ENCODE data around the gene RIPPLY1. TPM values are rescaled to one million over a fixed set of nuclear protein-coding genes. Genes with fewer than 3 reads are reported as not detected.

RIPPLY1 gene
- total RNA-seq, 4 donors from 2014 or later = not detected

DNA sequence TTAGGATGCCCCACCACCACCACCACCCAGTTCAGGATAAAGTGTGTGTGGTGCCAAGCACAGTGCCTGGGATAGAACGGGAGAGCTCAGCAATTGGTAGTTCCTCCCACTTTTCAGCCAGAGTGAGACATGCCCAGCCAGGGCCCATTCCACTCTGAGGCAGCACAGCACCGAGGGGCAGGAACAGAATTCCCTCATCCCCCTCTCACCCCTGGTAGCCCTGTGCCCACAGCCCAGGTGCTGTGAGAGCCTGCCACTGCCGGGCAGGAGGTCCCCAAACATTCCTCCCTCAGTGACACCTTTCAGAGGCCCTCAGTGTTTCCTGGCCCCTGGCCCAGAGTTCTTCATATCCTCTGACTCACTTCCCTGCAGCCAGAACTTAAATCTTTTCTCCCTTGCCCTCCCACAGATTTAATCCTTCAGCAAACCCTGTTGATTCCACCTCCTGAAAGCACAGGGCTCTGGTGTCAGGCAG, 8.1 kb downstream of the RIPPLY1 start:
- no peak for DNase-seq (ENCODE audit: low spot score in 2 of 2)

DNA sequence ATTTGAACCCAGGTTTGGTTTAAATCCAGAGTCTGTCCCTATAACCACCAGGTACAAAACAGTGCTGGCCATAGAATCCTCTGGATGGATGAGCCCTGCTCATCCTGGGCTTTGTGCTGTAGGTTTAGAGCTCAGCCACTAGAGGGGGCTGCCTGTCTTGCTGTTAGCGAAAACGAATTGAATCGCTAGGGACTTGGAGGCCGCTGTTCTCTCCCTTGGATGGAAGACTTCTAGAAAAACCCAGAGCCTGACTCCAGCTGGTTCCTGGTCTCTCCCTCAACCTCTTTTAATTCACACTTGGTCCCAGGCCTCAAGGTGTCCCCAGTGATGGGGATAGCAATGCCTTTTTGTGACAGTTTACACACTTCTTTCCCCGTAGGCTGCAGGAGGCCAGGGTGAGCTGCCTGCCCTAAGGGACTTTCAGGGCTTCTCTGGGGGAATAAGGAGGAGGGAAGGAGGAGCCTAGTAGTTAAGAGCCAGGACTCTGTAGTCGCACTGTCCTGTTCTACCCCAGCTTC, 8.7 kb downstream of the RIPPLY1 start:
- H3K4me3 ChIP-seq = no peak overlapping the region
- no peak overlapping the region for H3K27ac ChIP-seq
- no peak for TF ChIP-seq EP300 (IDR thresholded peaks at IDR 0.05)
- TF ChIP-seq, protein P1, sequence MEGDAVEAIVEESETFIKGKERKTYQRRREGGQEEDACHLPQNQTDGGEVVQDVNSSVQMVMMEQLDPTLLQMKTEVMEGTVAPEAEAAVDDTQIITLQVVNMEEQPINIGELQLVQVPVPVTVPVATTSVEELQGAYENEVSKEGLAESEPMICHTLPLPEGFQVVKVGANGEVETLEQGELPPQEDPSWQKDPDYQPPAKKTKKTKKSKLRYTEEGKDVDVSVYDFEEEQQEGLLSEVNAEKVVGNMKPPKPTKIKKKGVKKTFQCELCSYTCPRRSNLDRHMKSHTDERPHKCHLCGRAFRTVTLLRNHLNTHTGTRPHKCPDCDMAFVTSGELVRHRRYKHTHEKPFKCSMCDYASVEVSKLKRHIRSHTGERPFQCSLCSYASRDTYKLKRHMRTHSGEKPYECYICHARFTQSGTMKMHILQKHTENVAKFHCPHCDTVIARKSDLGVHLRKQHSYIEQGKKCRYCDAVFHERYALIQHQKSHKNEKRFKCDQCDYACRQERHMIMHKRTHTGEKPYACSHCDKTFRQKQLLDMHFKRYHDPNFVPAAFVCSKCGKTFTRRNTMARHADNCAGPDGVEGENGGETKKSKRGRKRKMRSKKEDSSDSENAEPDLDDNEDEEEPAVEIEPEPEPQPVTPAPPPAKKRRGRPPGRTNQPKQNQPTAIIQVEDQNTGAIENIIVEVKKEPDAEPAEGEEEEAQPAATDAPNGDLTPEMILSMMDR (IDR thresholded peaks at IDR 0.05) = peak; percentile 49 to 63
- TF ChIP-seq POLR2AphosphoS5 (IDR thresholded peaks at IDR 0.05) = no peak
- no peak for TF ChIP-seq POLR2A (IDR thresholded peaks at IDR 0.05)
- H3K36me3 ChIP-seq = no peaks in the 10 kb centered on the region
- WGBS = 22% methylated on average over 6 of the region's 6 CpGs
- no peak for DNase-seq (ENCODE audit: low spot score in 2 of 2)
- H3K4me1 ChIP-seq = no peaks in the 10 kb centered on the region
- H3K9me3 ChIP-seq = no peaks in the 10 kb centered on the region
- no peaks in the 10 kb centered on the region for H3K27me3 ChIP-seq

More for the DNA sequence above, 8.1 kb downstream of the RIPPLY1 start:
- Histone ChIP-seq H3K27me3 (no peaks in the 10 kb centered on the region), H3K27ac (no peak overlapping the region), H3K36me3 (no peaks in the 10 kb centered on the region), H3K4me1 (no peaks in the 10 kb centered on the region), H3K4me3 (no peak overlapping the region), H3K9me3 (no peaks in the 10 kb centered on the region)
- TF ChIP-seq, protein P1 (IDR thresholded peaks at IDR 0.05) = no peak
- TF ChIP-seq EP300 (IDR thresholded peaks at IDR 0.05) (no peak), POLR2AphosphoS5 (IDR thresholded peaks at IDR 0.05) (no peak), POLR2A (IDR thresholded peaks at IDR 0.05) (no peak)
- 36% methylated on average over 3 of the region's 3 CpGs for WGBS

DNA sequence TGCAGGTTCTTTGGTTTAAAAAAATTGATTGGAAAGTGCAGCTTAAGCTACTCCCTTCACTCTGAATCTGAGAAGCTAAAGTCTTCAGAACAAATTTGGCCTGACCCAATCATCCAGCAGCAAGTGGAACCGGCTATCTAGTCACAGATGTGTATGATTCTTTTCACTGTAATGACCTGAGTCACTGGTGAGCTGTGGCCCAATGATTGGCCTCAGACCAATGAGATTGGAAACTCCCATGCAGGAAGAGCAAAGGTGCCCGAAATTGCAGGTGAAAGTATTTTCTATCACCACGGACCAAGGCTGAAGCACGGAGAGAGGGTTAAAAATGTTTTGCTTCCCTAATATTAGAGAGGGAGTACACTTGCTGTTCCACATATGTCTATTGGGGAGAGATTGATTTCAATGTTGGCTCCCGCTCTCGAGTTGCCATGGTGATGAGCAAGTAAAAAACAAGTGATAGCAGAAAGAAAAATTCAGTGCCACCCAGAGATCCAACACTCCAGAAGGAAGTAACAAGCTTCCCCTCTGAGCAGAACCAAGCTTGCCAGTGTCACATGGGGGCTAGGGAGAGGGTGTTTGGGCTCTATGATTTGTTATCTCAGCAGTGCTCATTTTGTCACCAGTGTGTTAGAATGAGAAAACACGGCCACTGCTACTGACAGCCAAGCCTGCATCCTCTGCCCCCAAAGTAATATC, 11.2 kb downstream of the RIPPLY1 start:
- Histone ChIP-seq H3K27me3 (no peaks in the 10 kb centered on the region), H3K27ac (no peak overlapping the region), H3K9me3 (no peaks in the 10 kb centered on the region), H3K4me3 (no peak overlapping the region), H3K4me1 (no peaks in the 10 kb centered on the region), H3K36me3 (no peaks in the 10 kb centered on the region)
- TF ChIP-seq POLR2AphosphoS5 (IDR thresholded peaks at IDR 0.05) (no peak), POLR2A (IDR thresholded peaks at IDR 0.05) (no peak), EP300 (IDR thresholded peaks at IDR 0.05) (no peak)
- TF ChIP-seq, protein P1 (IDR thresholded peaks at IDR 0.05) = no peak
- 44% methylated on average over 7 of the region's 7 CpGs for WGBS
- no peak for DNase-seq (ENCODE audit: low spot score in 2 of 2)

DNA sequence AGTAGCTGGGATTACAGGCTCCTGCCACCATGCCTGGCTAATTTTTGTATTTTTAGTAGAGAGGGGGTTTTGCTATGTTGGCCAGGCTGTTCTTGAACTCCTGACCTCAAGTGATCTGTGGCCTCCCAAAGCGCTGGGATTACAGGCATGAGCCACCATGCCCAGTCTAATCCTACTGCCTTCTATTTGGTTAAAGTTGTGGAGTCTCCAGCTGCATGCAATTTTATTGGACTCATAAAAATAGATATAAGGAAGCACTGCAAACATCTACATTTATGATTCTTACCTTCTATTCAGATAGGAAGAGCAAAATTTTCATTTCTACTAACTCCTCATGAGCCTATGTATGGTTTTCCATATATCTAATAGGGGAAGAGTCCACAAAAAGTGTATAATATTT, 13.7 kb downstream of the RIPPLY1 start:
- no peak overlapping the region for H3K4me3 ChIP-seq
- H3K36me3 ChIP-seq = no peaks in the 10 kb centered on the region
- WGBS = 64% methylated on average over 1 of the region's 1 CpG
- no peak for TF ChIP-seq POLR2AphosphoS5 (IDR thresholded peaks at IDR 0.05)
- TF ChIP-seq POLR2A (IDR thresholded peaks at IDR 0.05) = no peak
- no peak for TF ChIP-seq EP300 (IDR thresholded peaks at IDR 0.05)
- no peaks in the 10 kb centered on the region for H3K27me3 ChIP-seq
- no peak overlapping the region for H3K27ac ChIP-seq
- H3K4me1 ChIP-seq = no peaks in the 10 kb centered on the region
- no peaks in the 10 kb centered on the region for H3K9me3 ChIP-seq
- no peak for DNase-seq (ENCODE audit: low spot score in 2 of 2)

DNA sequence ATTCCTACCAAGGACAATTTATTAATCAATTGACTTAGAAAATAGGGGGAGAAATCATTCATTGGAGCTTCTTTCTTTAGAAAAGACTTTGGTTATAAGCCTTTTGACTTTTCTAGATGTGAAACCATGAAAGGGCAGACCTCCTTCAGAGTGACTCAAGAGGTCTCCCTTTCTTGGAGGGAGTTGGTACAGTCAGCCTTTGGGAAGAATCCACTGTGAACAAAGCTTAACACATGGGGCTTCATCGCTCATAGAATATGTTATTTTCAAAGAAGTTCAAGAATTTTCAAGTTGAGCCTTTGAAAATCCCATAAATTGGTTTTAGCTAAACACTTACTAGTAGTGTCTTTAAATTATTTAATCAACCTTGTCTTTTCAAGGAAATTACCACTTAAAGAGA, 28.0 kb downstream of the RIPPLY1 start:
- TF ChIP-seq POLR2A (IDR thresholded peaks at IDR 0.05) (no peak), EP300 (IDR thresholded peaks at IDR 0.05) (no peak), POLR2AphosphoS5 (IDR thresholded peaks at IDR 0.05) (no peak)
- TF ChIP-seq, protein P1 (IDR thresholded peaks at IDR 0.05) = no peak
- H3K36me3 ChIP-seq = no peaks in the 10 kb centered on the region
- no peak overlapping the region for H3K4me3 ChIP-seq
- no peaks in the 10 kb centered on the region for H3K4me1 ChIP-seq
- H3K9me3 ChIP-seq = no peaks in the 10 kb centered on the region
- H3K27me3 ChIP-seq = no peaks in the 10 kb centered on the region
- H3K27ac ChIP-seq = no peak overlapping the region
- 64% methylated on average over 1 of the region's 1 CpG for WGBS
- no peak for DNase-seq (ENCODE audit: low spot score in 2 of 2)
